ENCODE measurements around the gene GHR.

GHR gene

DNA sequence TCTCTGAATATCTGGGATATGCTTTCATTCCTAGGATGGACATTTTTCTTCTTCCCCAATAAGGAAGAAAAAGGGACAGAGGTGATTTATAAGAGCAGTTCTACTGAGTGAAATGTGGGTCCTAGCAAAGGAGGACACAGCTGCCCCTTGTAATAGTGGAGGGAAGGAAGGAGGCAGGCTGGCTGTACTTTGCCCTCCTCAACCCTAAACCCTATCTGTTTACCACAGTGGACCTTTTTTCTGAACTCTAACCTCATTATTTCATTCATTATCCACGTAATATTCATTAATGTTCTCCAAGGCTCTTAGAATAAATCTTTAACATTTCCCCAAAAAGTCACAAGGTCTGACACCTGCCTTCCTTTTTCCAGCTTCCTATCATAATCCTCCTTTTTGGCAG, 37.8 kb downstream of the GHR start:
- no peak overlapping the region for H3K4me3 ChIP-seq (replicated peaks; ENCODE audit: insufficient read depth, low read length)
- no peak for DNase-seq (ENCODE audit: low read depth in 1 of 2, low spot score in 1 of 2)

DNA sequence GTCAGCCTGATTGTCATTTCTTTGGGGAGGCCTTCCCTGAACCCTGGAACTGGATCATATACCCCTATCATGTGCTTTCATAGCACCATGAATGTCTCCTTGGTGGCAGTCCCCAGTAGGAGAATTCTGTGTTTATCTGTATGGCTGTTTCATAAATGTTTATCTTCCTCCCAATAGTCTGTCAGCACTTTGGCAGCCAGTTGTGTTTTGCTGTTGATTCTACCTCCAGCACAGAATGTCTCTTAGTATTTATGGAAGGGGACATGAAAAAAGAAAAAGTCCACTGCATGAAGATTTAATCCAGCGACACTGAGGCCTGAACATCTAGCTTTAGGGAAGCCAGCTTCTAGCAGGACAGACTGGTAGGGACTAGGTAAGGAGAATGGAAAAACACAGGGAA, 38.3 kb downstream of the GHR start:
- Histone ChIP-seq H3K27ac (replicated peaks) (no peak overlapping the region), H3K27me3 (ENCODE audit: insufficient read depth, poor library complexity, severe bottlenecking) (no peaks in the 10 kb centered on the region), H3K4me3 (replicated peaks; ENCODE audit: insufficient read depth, low read length) (no peak overlapping the region)
- TF ChIP-seq, protein P1, sequence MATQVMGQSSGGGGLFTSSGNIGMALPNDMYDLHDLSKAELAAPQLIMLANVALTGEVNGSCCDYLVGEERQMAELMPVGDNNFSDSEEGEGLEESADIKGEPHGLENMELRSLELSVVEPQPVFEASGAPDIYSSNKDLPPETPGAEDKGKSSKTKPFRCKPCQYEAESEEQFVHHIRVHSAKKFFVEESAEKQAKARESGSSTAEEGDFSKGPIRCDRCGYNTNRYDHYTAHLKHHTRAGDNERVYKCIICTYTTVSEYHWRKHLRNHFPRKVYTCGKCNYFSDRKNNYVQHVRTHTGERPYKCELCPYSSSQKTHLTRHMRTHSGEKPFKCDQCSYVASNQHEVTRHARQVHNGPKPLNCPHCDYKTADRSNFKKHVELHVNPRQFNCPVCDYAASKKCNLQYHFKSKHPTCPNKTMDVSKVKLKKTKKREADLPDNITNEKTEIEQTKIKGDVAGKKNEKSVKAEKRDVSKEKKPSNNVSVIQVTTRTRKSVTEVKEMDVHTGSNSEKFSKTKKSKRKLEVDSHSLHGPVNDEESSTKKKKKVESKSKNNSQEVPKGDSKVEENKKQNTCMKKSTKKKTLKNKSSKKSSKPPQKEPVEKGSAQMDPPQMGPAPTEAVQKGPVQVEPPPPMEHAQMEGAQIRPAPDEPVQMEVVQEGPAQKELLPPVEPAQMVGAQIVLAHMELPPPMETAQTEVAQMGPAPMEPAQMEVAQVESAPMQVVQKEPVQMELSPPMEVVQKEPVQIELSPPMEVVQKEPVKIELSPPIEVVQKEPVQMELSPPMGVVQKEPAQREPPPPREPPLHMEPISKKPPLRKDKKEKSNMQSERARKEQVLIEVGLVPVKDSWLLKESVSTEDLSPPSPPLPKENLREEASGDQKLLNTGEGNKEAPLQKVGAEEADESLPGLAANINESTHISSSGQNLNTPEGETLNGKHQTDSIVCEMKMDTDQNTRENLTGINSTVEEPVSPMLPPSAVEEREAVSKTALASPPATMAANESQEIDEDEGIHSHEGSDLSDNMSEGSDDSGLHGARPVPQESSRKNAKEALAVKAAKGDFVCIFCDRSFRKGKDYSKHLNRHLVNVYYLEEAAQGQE (IDR thresholded peaks at IDR 0.05; ENCODE audit: insufficient replicate concordance, low read depth) = no peak
- TF ChIP-seq GABPA (IDR thresholded peaks at IDR 0.05; ENCODE audit: low read depth) = no peak
- no peak for TF ChIP-seq CTCF (IDR thresholded peaks at IDR 0.05; ENCODE audit: insufficient read depth, low read length)
- no peak for TF ChIP-seq SPI1 (IDR thresholded peaks at IDR 0.05; ENCODE audit: borderline replicate concordance, low read depth)
- no peak for TF ChIP-seq POLR2AphosphoS5 (IDR thresholded peaks at IDR 0.05; ENCODE audit: low read depth)
- no peak for DNase-seq (ENCODE audit: low read depth in 1 of 2, low spot score in 1 of 2)

More for the DNA sequence above, 37.8 kb downstream of the GHR start:
- H3K27ac ChIP-seq (replicated peaks) = no peak overlapping the region
- TF ChIP-seq, protein P1 (IDR thresholded peaks at IDR 0.05; ENCODE audit: insufficient replicate concordance, low read depth) = no peak
- TF ChIP-seq SPI1 (IDR thresholded peaks at IDR 0.05; ENCODE audit: borderline replicate concordance, low read depth) (no peak), POLR2AphosphoS5 (IDR thresholded peaks at IDR 0.05; ENCODE audit: low read depth) (no peak), CTCF (IDR thresholded peaks at IDR 0.05; ENCODE audit: insufficient read depth, low read length) (no peak), GABPA (IDR thresholded peaks at IDR 0.05; ENCODE audit: low read depth) (no peak)
- no peaks in the 10 kb centered on the region for H3K27me3 ChIP-seq (ENCODE audit: insufficient read depth, poor library complexity, severe bottlenecking)

DNA sequence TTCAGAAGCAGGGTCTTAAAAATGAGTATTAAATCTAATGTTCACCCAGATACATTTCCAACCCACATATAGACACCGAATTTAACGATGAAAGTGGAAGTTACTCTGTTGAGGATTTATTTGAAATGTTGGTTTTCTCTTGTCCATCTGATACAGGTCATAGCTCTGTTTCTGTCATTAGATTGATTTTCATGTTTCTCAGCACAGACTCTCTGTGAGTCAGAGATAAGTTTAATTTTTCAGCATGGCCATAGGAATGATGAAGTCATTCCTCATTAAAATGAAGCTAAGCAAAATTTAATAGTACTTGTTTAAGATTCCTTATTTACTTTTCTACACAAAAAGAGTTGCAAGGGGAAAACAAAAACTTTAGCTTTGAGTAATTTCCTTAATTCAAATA, 38.8 kb downstream of the GHR start:
- Histone ChIP-seq H3K27ac (replicated peaks) (no peak overlapping the region), H3K4me3 (replicated peaks; ENCODE audit: insufficient read depth, low read length) (no peak overlapping the region), H3K27me3 (ENCODE audit: insufficient read depth, poor library complexity, severe bottlenecking) (no peaks in the 10 kb centered on the region)
- TF ChIP-seq GABPA (IDR thresholded peaks at IDR 0.05; ENCODE audit: low read depth) (no peak), SPI1 (IDR thresholded peaks at IDR 0.05; ENCODE audit: borderline replicate concordance, low read depth) (no peak), CTCF (IDR thresholded peaks at IDR 0.05; ENCODE audit: insufficient read depth, low read length) (no peak), POLR2AphosphoS5 (IDR thresholded peaks at IDR 0.05; ENCODE audit: low read depth) (no peak)
- TF ChIP-seq, protein P1 (IDR thresholded peaks at IDR 0.05; ENCODE audit: insufficient replicate concordance, low read depth) = no peak
- no peak for DNase-seq (ENCODE audit: low read depth in 1 of 2, low spot score in 1 of 2)

Measured in HL-60 (cell line).